Activated CD4-positive, alpha-beta T cell treated with anti-CD3 and anti-CD28 coated beads, Interleukin-2, amount 10 ng/mL, durations not matched to agents 7 days and 5 days (primary cell): ENCODE measurements around the gene CLDND1. TPM values are rescaled to one million over a fixed set of nuclear protein-coding genes. Genes with fewer than 3 reads are reported as not detected.

ENCODE experiments used
- CTCF ChIA-PET: fragments of 350-600 bp; sonication (Branson Sonifier 250); formaldehyde crosslinking; loops from one replicate; lab custom pipeline; 2021; ENCODE audit warnings: antibody characterized with exemption; lab: Charles Lee
- POLR2A ChIA-PET: fragments of 350-600 bp; sonication (Branson Sonifier 250); formaldehyde crosslinking; loops from one replicate; lab custom pipeline; 2021; ENCODE audit warnings: antibody characterized with exemption; lab: Charles Lee
- DNase-seq: peaks from one replicate; pipeline ENCODE4 v3.0.0-alpha.2; 2020
- H3K27ac Mint-ChIP-seq: one replicate; pipeline ENCODE4 v1.8.0; 2021; ENCODE audit warnings: mild to moderate bottlenecking, moderate library complexity, mixed read lengths
- H3K27me3 Mint-ChIP-seq: one replicate; pipeline ENCODE4 v1.8.0; 2021; ENCODE audit warnings: mixed read lengths
- H3K36me3 Mint-ChIP-seq: one replicate; pipeline ENCODE4 v1.8.0; 2021; ENCODE audit warnings: low read depth, mixed read lengths
- H3K4me1 Mint-ChIP-seq: one replicate; pipeline ENCODE4 v1.8.0; 2021; ENCODE audit warnings: mixed read lengths
- H3K4me3 Mint-ChIP-seq: one replicate; pipeline ENCODE4 v1.8.0; 2021; ENCODE audit warnings: mild to moderate bottlenecking, moderate library complexity, mixed read lengths
- H3K9me3 Mint-ChIP-seq: one replicate; pipeline ENCODE4 v1.8.0; 2021; ENCODE audit warnings: mixed read lengths
- total RNA-seq, 2 experiments: library from RNA; stranded (reverse); gene quantifications; one replicate each; pipeline ENCODE4 v1.2.3, GENCODE V29; 2021

CLDND1 gene
- total RNA-seq, 2 experiments from 2014 or later = 399 to 432 TPM

DNA sequence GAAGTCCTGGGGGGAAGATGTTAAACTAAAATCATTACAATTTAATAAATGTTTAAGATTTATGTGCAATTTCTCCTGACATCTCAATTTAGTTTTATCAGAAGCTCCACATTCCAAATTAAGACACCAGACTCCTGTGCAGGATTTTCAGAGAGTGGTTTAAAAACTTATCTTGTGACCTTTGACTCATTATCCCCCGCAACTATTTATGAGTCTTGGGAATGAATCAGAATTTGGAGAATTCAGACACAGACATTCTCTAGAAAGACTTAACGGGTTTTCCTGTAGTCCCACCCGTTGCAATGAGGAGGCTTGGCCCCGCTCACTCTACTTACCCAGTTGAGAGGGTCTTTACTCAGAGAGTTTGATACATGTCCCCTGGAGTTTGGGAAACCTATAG lies 18.2 kb downstream of the CLDND1 start:
- no peak overlapping the region for H3K27ac Mint-ChIP-seq
- ChIA-PET CTCF (interaction anchor here (1.0 kb wide), 1 partner anchor 16 kb away, joined by 3 read pairs; no protein-coding TSS in a partner anchor), POLR2A (no interaction called here)
- H3K4me1 Mint-ChIP-seq = peaks cover 20% of the 10 kb centered on the region
- no peaks in the 10 kb centered on the region for H3K27me3 Mint-ChIP-seq
- peaks cover 56% of the 10 kb centered on the region for H3K36me3 Mint-ChIP-seq
- peaks cover 10% of the 10 kb centered on the region for H3K9me3 Mint-ChIP-seq
- no peak for DNase-seq
- H3K4me3 Mint-ChIP-seq = no peak overlapping the region

DNA sequence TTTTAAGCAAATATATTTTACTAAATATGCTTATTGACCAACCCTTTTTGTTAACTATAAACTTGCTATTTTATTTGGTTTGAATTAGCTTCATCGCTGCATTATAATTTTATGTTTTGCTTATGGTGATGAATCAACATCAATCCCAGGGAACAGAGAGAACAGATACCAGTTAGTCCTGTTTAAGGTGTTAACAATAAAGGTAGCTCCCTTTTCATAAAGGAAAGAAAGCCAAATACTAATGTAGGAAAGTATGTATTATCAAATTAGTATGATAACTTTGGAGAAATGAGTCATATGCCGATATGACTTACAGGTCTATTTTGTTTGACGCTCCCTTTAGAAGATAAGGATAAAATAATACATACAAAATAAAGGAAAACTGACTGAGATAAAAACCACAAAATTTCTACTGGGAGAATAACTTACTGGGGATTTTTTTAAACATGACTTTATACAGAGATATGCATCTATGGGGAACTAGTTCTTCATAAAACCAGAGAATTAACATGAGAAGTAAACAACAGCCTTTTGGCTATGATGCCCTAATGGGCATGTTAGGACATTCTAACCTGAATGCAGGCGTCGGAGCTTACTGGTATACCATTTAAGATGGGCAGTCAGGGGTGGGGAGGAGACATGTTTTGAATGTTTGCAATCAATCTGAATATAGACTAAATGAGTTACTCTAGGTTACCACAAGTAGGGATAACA lies 20.7 kb downstream of the CLDND1 start:
- Mint-ChIP-seq H3K27ac (no peak overlapping the region), H3K36me3 (peaks cover 37% of the 10 kb centered on the region), H3K4me1 (peaks cover 3% of the 10 kb centered on the region), H3K9me3 (peaks cover 1% of the 10 kb centered on the region), H3K4me3 (no peak overlapping the region), H3K27me3 (no peaks in the 10 kb centered on the region)
- POLR2A ChIA-PET = no interaction called here
- CTCF ChIA-PET = interaction anchor here (2.6 kb wide), 1 partner anchor 10 kb away, joined by 6 read pairs; no protein-coding TSS in a partner anchor
- DNase-seq = no peak

DNA sequence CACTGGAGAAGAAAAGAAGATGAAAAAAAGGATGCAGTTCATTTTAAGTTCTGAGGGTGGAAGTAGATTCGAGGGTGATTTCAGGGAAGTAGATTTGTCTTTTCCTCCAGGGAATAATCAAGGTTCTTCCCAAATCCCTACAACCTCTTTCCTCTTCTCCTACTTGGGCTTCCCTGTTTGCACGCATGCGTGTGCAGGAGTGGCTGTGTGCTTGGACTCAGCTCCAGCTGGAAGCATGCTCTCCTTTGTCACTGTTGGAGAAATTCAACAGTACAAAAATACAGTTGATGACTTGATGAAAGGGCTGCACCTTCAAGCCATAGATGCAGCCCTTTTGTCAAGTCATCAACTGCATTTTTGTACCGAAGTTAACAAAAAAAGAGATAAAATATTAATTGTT lies 21.4 kb downstream of the CLDND1 start:
- H3K27me3 Mint-ChIP-seq = no peaks in the 10 kb centered on the region
- peaks cover 29% of the 10 kb centered on the region for H3K36me3 Mint-ChIP-seq
- no peaks in the 10 kb centered on the region for H3K9me3 Mint-ChIP-seq
- peaks cover 3% of the 10 kb centered on the region for H3K4me1 Mint-ChIP-seq
- ChIA-PET CTCF (interaction anchor here (1.4 to 2.6 kb wide), 2 partner anchors 10 to 17 kb away, joined by 3 to 6 read pairs; no protein-coding TSS in a partner anchor), POLR2A (no interaction called here)
- no peak overlapping the region for H3K27ac Mint-ChIP-seq
- DNase-seq = no peak
- H3K4me3 Mint-ChIP-seq = no peak overlapping the region

DNA sequence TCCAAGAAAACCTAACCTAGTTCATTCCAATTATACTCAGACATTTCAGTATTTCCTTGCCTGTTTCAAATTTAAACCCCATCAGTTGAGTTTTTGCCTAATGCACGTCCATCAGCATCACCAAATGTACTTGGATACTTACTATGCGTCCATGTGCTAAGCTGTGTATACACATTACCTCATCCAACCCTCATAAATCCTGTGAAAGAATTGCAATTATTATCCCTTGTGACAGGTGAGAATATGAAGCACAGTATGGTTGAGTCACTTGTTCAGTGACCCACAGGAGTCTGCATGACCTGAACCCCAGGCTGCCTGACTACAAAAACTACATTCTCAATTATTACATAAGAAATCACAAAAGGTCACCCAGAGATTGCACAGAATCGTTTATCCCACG lies 22.7 kb downstream of the CLDND1 start:
- CTCF ChIA-PET = interaction anchor here (1.4 kb wide), 1 partner anchor 16 kb away, joined by 3 read pairs; no protein-coding TSS in a partner anchor
- H3K27me3 Mint-ChIP-seq = peaks cover under 1% of the 10 kb centered on the region
- H3K9me3 Mint-ChIP-seq = no peaks in the 10 kb centered on the region
- H3K36me3 Mint-ChIP-seq = peaks cover 21% of the 10 kb centered on the region
- POLR2A ChIA-PET = no interaction called here
- no peak for DNase-seq
- peaks cover 3% of the 10 kb centered on the region for H3K4me1 Mint-ChIP-seq
- H3K4me3 Mint-ChIP-seq = no peak overlapping the region
- no peak overlapping the region for H3K27ac Mint-ChIP-seq

DNA sequence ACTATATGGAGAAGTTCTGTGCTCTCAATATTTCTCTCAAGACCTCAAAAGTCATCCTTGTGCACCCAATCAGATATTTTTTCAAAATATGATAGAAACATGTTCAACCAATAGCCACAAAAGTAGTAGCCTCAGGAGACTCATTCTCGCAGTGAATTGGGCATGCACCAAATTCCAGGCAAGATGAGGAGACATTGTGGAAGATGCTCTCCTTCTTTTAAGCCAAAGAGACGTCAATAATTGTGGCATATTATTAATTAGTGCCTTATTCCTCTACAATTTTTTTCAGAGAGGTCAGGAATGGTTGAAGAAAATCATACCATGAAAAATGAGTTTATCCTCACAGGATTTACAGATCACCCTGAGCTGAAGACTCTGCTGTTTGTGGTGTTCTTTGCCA lies 25.3 kb downstream of the CLDND1 start, which contains the start of gene OR5K2:
Gene OR5K2 (plus strand): TSS at position 301 of the 400 bp plus-strand sequence. CDS start 0 bp downstream, at position 301.
- Mint-ChIP-seq H3K27ac (no peak within 1 kb of the TSS), H3K27me3 (peaks cover 19% of the 10 kb centered on the region), H3K9me3 (no peaks in the 10 kb centered on the region), H3K4me3 (no peak within 1 kb of the TSS), H3K36me3 (peaks cover 8% of the 10 kb centered on the region), H3K4me1 (no peaks in the 10 kb centered on the region)
- ChIA-PET CTCF (interaction anchor here (0.6 to 1.0 kb wide), 2 partner anchors 48 to 76 kb away, joined by 3 read pairs; no protein-coding TSS in a partner anchor), POLR2A (no interaction called here)
- DNase-seq = no peak

DNA sequence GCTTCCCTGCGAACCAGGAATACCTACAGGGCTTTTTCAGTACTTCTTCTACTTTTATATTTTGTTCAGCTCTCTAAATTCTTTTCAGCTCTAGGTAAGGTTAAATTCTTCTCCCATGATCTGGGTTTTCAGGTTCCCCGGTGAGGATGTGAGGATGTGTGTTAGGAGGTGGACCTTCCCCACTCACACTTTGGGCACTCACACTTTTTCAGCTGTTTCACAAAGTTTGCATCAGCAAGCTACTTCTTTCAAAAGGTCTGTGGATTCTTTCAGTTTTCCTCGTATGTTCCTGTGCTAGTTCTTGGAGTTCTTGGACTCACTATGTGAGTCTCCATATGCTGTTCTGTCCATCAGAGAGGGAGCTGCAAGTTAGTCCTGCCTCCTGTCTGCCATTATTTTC lies 39.1 kb downstream of the CLDND1 start:
- Mint-ChIP-seq H3K4me3 (no peak overlapping the region), H3K36me3 (peaks cover 16% of the 10 kb centered on the region), H3K4me1 (no peaks in the 10 kb centered on the region), H3K9me3 (peaks cover 38% of the 10 kb centered on the region), H3K27ac (no peak overlapping the region), H3K27me3 (peaks cover 39% of the 10 kb centered on the region)
- DNase-seq = no peak
- CTCF ChIA-PET = interaction anchor here (1.3 kb wide), 1 partner anchor 17 kb away, joined by 3 read pairs; no protein-coding TSS in a partner anchor
- POLR2A ChIA-PET = no interaction called here

DNA sequence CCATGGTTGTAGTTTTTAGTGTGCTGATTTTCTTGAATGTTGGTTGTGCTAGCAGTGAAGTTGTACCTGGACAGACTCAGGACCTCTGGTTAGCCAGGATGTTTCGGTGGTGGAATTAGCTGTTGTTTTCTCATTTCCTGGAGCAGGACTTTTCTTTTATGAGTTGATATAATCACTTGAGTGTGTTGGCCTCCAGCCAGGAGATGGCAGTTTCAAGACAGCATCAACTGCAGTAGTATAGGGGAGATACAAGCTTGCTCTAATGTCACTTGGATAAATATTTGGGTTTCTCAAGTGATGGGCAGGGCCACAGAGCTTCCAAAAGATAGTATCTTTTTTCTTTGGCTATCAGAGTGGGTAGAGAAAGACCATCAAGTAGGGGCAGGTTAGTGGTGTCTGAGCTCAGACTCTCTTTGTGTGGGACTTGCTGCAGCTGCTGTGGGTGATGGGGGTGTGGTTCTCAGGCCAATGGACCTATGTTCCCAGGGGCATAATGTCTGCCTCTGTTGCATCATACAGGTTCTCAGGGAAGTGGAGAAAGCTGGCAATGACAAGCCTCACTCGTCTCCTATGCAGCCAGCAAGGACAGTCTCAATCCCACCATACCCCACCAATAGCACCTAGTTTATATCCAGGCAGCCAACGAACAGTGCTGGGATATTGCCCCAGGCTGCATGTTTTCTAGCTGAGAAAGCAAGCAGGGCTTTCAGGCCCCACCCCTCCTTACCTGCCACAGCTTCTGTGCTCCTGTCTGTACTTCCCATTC lies 39.8 kb downstream of the CLDND1 start:
- H3K36me3 Mint-ChIP-seq = peaks cover 14% of the 10 kb centered on the region
- ChIA-PET CTCF (no interaction called here), POLR2A (no interaction called here)
- H3K4me1 Mint-ChIP-seq = no peaks in the 10 kb centered on the region
- no peak overlapping the region for H3K4me3 Mint-ChIP-seq
- DNase-seq = no peak
- H3K9me3 Mint-ChIP-seq = peaks cover 31% of the 10 kb centered on the region
- H3K27ac Mint-ChIP-seq = no peak overlapping the region
- peaks cover 35% of the 10 kb centered on the region for H3K27me3 Mint-ChIP-seq

Other genes with a start within 250 kb of the CLDND1 start
- not detected for gene OR5H2, start 240.4 kb downstream of the CLDND1 start, total RNA-seq
- not detected for gene OR5K4, start 169.0 kb downstream of the CLDND1 start, total RNA-seq
- not detected for gene OR5K3, start 132.2 kb downstream of the CLDND1 start, total RNA-seq
- not detected for gene OR5K1, start 59.7 kb downstream of the CLDND1 start, total RNA-seq
- gene OR5K2, start 25.2 kb downstream of the CLDND1 start, total RNA-seq = not detected
- gene GPR15, start 9.1 kb upstream of the CLDND1 start, total RNA-seq = 10 to 100 TPM; 31.0 to 35.0 TPM
- gene CPOX, start 70.7 kb upstream of the CLDND1 start, total RNA-seq = 10 to 100 TPM; 60.4 to 66.3 TPM
- gene ST3GAL6, start 240.4 kb upstream of the CLDND1 start, total RNA-seq = under 1 TPM; 0.07 to 0.08 TPM